Measurements from ENCODE around the gene SIL1. TPM values are rescaled to one million over a fixed set of nuclear protein-coding genes. Genes with fewer than 3 reads are reported as not detected.

SIL1 gene
- polyA plus RNA-seq, 1 experiment = 64.6 TPM

DNA sequence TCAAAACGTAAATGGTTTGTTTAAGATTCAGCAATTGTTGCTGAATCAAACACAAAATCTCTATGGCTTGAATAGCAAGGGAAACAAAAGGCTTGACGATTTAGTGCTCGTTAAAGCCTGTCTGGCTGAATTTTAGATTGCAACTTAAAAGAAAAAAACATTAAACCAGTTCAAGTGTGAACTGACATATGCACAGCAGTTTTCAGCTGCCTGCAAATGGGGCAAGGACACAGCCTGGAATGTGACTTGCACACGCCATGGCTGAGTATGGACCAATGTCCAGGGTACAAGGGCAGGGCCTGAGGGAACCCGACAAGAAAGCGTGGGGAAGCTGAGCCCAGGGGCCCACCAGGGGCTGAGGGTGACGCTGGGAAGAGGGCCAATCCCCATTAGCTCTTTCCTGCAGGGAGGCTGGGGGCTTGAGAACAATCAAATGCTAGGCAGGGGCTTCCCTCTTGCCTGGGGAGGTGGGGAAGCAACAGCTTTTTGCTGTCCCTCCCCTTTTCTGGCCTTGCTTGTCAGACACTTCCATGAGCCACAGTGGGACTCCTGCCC, 233.4 kb downstream of the SIL1 start:
- H3K9me3 ChIP-seq (ENCODE audit: control insufficient read depth, insufficient read depth, low read length) = no peaks in the 10 kb centered on the region
- TF ChIP-seq CTCF (IDR thresholded peaks at IDR 0.05; ENCODE audit: low read depth, low read length) = no peak
- CTCF ChIA-PET = interaction anchor here (1.2 kb wide), 1 partner anchor 10 kb away, joined by 3 read pairs; no protein-coding TSS in a partner anchor
- no peak overlapping the region for H3K27ac ChIP-seq (ENCODE audit: low read depth, low read length)
- DNase-seq (ENCODE audit: low read depth, low spot score) = no peak
- H3K4me3 ChIP-seq (ENCODE audit: low read depth, low read length) = no peak overlapping the region
- no peaks in the 10 kb centered on the region for H3K27me3 ChIP-seq (ENCODE audit: control insufficient read depth, insufficient read depth, low read length)
- POLR2A ChIA-PET = no interaction called here

- POLR2A ChIA-PET = no interaction called here
- Histone ChIP-seq H3K27me3 (ENCODE audit: control insufficient read depth, insufficient read depth, low read length) (no peaks in the 10 kb centered on the region), H3K9me3 (ENCODE audit: control insufficient read depth, insufficient read depth, low read length) (no peaks in the 10 kb centered on the region), H3K4me3 (ENCODE audit: low read depth, low read length) (no peak overlapping the region), H3K27ac (ENCODE audit: low read depth, low read length) (no peak overlapping the region)
- no peak for DNase-seq (ENCODE audit: low read depth, low spot score)
- CTCF ChIA-PET = interaction anchor here (1.2 kb wide), 1 partner anchor 11 kb away, joined by 3 read pairs; no protein-coding TSS in a partner anchor
- TF ChIP-seq CTCF (IDR thresholded peaks at IDR 0.05; ENCODE audit: low read depth, low read length) = no peak
These were observed 234.3 kb downstream of the SIL1 start for GRCh38 chr5:138963763-138964371.

DNA sequence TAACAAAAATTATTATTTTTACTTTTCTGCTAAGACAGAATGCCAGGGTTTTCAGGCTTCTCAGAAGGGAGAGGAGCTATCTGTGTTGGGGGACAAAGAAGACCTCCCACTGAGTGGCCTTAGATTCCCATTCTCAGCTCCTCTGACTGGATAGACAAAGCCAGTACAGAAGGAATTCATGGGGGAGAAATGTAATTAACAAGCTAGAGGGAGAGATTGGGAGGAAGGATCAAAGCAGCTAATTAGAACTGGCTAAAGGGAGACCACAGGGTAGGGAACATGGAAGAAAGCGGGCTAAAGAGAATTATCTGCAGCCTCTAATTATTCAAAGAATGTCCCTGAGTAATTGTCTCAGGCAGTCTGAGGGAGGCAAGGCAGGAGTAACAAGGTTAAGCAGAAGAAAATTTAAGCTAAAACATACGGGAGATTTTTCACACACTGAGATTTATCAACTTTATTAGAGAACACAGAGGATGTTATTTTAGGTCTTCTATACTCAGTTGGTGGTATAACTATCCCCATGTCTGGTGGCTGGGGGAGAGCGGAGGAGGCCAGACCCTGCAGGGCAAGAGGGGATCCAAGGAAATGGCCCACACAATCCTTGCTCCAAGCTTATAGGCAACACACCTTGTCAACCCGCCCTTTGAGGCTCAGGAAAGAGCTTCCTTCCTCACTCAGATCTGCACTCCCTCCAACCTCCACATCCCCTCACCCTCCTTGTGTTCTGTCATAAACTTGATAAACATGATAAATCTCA, 235.4 kb downstream of the SIL1 start:
- H3K4me3 ChIP-seq (ENCODE audit: low read depth, low read length) = no peak overlapping the region
- H3K27ac ChIP-seq (ENCODE audit: low read depth, low read length) = no peak overlapping the region
- POLR2A ChIA-PET = interaction anchor here (0.7 kb wide), 1 partner anchor 8 kb away, joined by 5 read pairs; no protein-coding TSS in a partner anchor
- no peaks in the 10 kb centered on the region for H3K9me3 ChIP-seq (ENCODE audit: control insufficient read depth, insufficient read depth, low read length)
- no peak for DNase-seq (ENCODE audit: low read depth, low spot score)
- no peak for TF ChIP-seq CTCF (IDR thresholded peaks at IDR 0.05; ENCODE audit: low read depth, low read length)
- H3K27me3 ChIP-seq (ENCODE audit: control insufficient read depth, insufficient read depth, low read length) = no peaks in the 10 kb centered on the region
- CTCF ChIA-PET = interaction anchor here (0.6 to 0.7 kb wide), 2 partner anchors 185 to 299 kb away, joined by 3 to 4 read pairs; no protein-coding TSS in a partner anchor

DNA sequence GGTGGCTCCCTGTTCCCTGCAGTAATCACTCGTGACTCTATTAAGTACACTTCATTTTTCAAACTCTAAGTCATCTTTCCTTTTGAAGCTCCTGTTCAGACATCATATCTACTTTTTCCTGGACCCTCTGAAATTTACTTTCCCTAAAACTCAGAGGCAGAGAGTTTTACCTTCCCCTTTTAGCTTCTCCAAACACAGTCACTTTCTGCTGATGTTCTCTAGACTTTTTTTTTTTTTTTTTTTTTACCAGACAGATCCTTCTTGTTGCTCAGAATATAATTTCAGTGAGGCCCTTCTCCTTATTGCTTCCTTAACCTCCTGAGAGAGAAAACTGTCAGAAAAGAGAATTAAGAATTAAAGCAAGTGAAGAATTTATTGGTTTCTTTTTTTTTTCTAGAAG, 236.4 kb downstream of the SIL1 start:
- no peak overlapping the region for H3K4me3 ChIP-seq (ENCODE audit: low read depth, low read length)
- DNase-seq (ENCODE audit: low read depth, low spot score) = no peak
- ChIA-PET CTCF (interaction anchor here (0.7 kb wide), 1 partner anchor 204 kb away, joined by 3 read pairs; no protein-coding TSS in a partner anchor), POLR2A (no interaction called here)
- H3K9me3 ChIP-seq (ENCODE audit: control insufficient read depth, insufficient read depth, low read length) = no peaks in the 10 kb centered on the region
- H3K27ac ChIP-seq (ENCODE audit: low read depth, low read length) = no peak overlapping the region
- no peak for TF ChIP-seq CTCF (IDR thresholded peaks at IDR 0.05; ENCODE audit: low read depth, low read length)
- no peaks in the 10 kb centered on the region for H3K27me3 ChIP-seq (ENCODE audit: control insufficient read depth, insufficient read depth, low read length)

DNA sequence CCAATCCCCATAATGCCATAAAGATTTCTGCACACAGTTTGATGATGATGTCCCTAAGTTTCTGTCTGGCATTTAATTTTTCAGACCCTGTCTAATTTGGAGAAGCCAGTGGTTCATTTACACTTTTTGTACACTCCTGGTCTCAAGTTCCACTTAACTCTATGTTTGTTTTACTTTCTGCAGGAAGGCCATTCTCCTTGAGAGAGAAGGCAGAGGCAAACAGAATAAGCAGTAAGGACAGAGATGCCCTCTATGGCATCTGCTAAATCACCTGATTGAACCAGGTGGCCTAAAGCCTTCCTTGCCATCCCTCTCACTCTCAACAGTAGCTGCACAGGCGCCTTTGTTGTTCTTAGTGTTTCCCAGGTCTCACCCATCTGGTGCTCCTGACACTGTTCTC, 236.9 kb downstream of the SIL1 start:
- no peaks in the 10 kb centered on the region for H3K9me3 ChIP-seq (ENCODE audit: control insufficient read depth, insufficient read depth, low read length)
- ChIA-PET CTCF (interaction anchor here (0.7 kb wide), 1 partner anchor 204 kb away, joined by 3 read pairs; no protein-coding TSS in a partner anchor), POLR2A (no interaction called here)
- no peak for TF ChIP-seq CTCF (IDR thresholded peaks at IDR 0.05; ENCODE audit: low read depth, low read length)
- no peak overlapping the region for H3K27ac ChIP-seq (ENCODE audit: low read depth, low read length)
- DNase-seq (ENCODE audit: low read depth, low spot score) = no peak
- H3K27me3 ChIP-seq (ENCODE audit: control insufficient read depth, insufficient read depth, low read length) = no peaks in the 10 kb centered on the region
- no peak overlapping the region for H3K4me3 ChIP-seq (ENCODE audit: low read depth, low read length)
